HUES6 (cell line): Measurements from ENCODE around the gene NPRL2.

Experiments used
- H3K27ac ChIP-seq: 2 replicates; pipeline ENCODE4 v1.7.0; 2013; ENCODE audit warnings: low read depth, mild to moderate bottlenecking, low read length, inconsistent platforms
- H3K27me3 ChIP-seq: 2 replicates; pipeline ENCODE4 v1.6.1; 2013; ENCODE audit warnings: low read length; ENCODE audit not compliant: control insufficient read depth, insufficient read depth
- H3K36me3 ChIP-seq: 2 replicates; pipeline ENCODE4 v1.6.1; 2013; ENCODE audit warnings: low read length; ENCODE audit not compliant: control insufficient read depth, insufficient read depth
- H3K4me1 ChIP-seq: 2 replicates; pipeline ENCODE4 v1.6.1; 2013; ENCODE audit warnings: low read length; ENCODE audit not compliant: control insufficient read depth, insufficient read depth
- H3K4me3 ChIP-seq: 2 replicates; pipeline ENCODE4 v1.5.1; 2013; ENCODE audit warnings: low read depth, low read length
- H3K9ac ChIP-seq: one replicate; pipeline ENCODE4 v1.6.1; 2013; ENCODE audit warnings: mild to moderate bottlenecking, low read length
- H3K9me3 ChIP-seq: 2 replicates; pipeline ENCODE4 v1.6.1; 2013; ENCODE audit warnings: low read depth, low read length; ENCODE audit not compliant: control insufficient read depth, insufficient read depth

Gene NPRL2

DNA sequence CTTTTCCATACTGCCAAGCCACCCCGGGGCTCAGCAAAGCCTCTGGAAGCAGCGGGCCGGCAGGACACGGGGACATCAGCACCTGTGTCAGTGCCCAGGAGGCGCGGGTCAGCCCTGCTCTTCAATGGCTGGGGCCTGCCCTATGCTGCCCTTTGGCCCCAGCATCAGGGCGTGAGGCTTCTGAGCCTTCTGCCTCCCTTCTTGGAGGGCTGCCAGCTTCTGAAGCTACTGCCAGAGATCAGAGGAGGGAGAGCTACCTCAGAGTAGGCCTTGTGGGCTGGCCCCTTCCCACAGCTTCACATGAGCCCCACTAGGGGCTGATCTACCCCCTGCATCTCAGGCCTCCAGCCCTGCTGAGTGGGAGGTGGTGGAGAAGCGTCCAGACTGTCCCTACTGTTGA lies 21.8 kb upstream of the NPRL2 start:
- H3K4me1 ChIP-seq = peaks cover 33% of the 10 kb centered on the region
- H3K27me3 ChIP-seq = no peaks in the 10 kb centered on the region
- H3K36me3 ChIP-seq = no peaks in the 10 kb centered on the region
- H3K4me3 ChIP-seq = no peak overlapping the region
- no peak overlapping the region for H3K9ac ChIP-seq
- H3K9me3 ChIP-seq = no peaks in the 10 kb centered on the region
- no peak overlapping the region for H3K27ac ChIP-seq

GRCh38 chr3:50371133-50371685 lies 20.6 kb upstream of the NPRL2 start:
- H3K27ac ChIP-seq = no peak overlapping the region
- no peaks in the 10 kb centered on the region for H3K36me3 ChIP-seq
- H3K9ac ChIP-seq = no peak overlapping the region
- peaks cover 6% of the 10 kb centered on the region; the same call in 1 of the 2 replicates for H3K27me3 ChIP-seq
- no peak overlapping the region for H3K4me3 ChIP-seq
- H3K4me1 ChIP-seq = peaks cover 33% of the 10 kb centered on the region
- no peaks in the 10 kb centered on the region for H3K9me3 ChIP-seq

DNA sequence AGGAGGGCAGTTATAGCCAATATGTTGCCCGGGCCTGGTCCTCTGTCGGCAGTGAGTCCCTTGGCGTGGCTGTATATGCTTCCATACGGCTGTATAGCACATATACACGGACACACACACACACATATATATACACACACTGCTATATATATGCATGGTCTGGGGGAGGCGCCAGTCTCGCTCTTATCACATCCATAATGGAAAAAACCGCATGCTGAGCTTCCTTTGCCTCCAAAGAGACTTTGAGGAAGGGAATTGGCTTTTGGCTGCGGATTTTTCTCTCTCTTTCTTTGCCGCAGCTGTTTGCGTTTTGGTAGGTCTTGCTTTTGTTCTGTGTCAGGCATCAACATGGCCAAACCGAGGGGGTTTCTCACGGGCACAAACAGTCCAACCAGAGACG lies 20.0 kb upstream of the NPRL2 start:
- Histone ChIP-seq H3K4me3 (no peak overlapping the region), H3K27ac (no peak overlapping the region), H3K27me3 (peaks cover 13% of the 10 kb centered on the region; the same call in 1 of the 2 replicates), H3K4me1 (peaks cover 33% of the 10 kb centered on the region), H3K9ac (no peak overlapping the region), H3K9me3 (no peaks in the 10 kb centered on the region), H3K36me3 (no peaks in the 10 kb centered on the region)

DNA sequence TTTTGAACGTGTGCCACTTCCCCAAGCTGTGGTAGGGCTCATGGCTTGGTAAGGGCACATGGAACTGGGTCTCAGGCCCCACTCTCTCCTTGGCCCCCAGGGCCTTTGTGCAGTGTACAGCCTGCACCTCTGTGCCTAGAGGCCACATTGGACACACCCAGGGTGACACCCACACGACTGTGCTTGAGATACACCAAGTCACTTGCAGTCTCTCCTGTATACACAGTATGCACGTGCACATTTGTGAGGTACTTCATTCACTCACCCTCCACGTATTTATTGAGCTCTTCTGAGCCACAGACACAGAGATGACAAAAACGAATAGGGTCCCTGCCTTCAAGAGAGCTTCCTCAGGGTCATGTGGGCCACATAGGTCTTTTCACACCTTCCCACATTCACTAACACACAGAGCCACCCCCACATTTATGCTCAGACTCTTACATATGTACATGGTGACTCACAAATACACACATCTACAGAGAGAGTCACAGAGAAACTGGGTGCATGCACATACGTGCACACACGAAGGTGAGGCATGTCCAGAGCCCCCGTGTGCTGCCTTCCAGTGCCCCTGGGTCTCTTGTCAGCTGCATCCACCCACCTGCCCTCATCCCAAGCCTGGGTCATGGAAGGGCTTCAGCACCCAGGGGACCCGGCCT lies 18.6 kb upstream of the NPRL2 start:
- H3K9ac ChIP-seq = no peak overlapping the region
- no peak overlapping the region for H3K27ac ChIP-seq
- peaks cover 26% of the 10 kb centered on the region; the same call in 1 of the 2 replicates for H3K4me1 ChIP-seq
- no peaks in the 10 kb centered on the region for H3K36me3 ChIP-seq
- no peak overlapping the region for H3K4me3 ChIP-seq
- no peaks in the 10 kb centered on the region for H3K9me3 ChIP-seq
- H3K27me3 ChIP-seq = peaks cover 20% of the 10 kb centered on the region

- Histone ChIP-seq H3K9ac (peak overlapping the region; percentile 59), H3K27ac (no peak overlapping the region)
Measured at GRCh38 chr3:50365842-50366220, 15.3 kb upstream of the NPRL2 start.

GRCh38 chr3:50365080-50365841 lies 14.7 kb upstream of the NPRL2 start:
- H3K36me3 ChIP-seq = no peaks in the 10 kb centered on the region
- H3K4me3 ChIP-seq = peak overlapping the region; percentile 87
- H3K27me3 ChIP-seq = peaks cover 28% of the 10 kb centered on the region
- H3K27ac ChIP-seq = no peak overlapping the region
- peaks cover 3% of the 10 kb centered on the region; the same call in 1 of the 2 replicates for H3K4me1 ChIP-seq
- no peaks in the 10 kb centered on the region for H3K9me3 ChIP-seq
- H3K9ac ChIP-seq = peak overlapping the region; percentile 59

More at GRCh38 chr3:50365842-50366220, 15.3 kb upstream of the NPRL2 start:
- H3K4me3 ChIP-seq = peak overlapping the region; percentile 87
- H3K9me3 ChIP-seq = no peaks in the 10 kb centered on the region
- peaks cover 28% of the 10 kb centered on the region for H3K27me3 ChIP-seq
- H3K4me1 ChIP-seq = peaks cover 7% of the 10 kb centered on the region; the same call in 1 of the 2 replicates
- H3K36me3 ChIP-seq = no peaks in the 10 kb centered on the region

DNA sequence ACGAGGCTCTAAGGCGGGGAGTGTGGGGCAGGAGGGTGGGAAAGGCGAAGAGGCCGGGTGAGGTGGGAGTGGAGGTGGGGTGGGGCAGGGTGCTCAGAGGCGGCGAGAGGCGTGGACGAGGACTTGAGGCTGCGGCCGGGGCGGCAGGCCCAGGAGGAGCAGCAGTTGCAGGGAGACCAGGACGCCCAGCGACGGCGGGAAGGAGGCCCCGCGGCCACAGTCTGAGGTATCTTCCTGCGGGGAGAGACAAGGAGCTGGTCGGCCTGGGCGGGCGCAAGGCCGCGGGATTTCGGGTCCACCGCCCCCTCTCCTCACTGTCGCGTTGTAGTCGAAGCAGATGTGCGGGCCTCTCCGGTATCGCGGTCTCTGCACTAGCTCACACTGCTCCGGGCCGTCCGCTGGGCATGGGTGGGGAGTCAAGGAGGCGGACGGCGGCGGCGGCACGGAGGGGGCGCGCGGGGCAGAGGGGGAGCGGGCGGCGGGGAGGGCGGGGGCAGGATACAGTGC lies 14.1 kb upstream of the NPRL2 start:
- H3K27me3 ChIP-seq = peaks cover 28% of the 10 kb centered on the region
- peak overlapping the region; percentile 6 for H3K9ac ChIP-seq
- peaks cover 7% of the 10 kb centered on the region; the same call in 1 of the 2 replicates for H3K4me1 ChIP-seq
- H3K27ac ChIP-seq = no peak overlapping the region
- H3K9me3 ChIP-seq = no peaks in the 10 kb centered on the region
- H3K4me3 ChIP-seq = peak overlapping the region; percentile 87
- H3K36me3 ChIP-seq = no peaks in the 10 kb centered on the region

GRCh38 chr3:50359760-50360110 lies 9.2 kb upstream of the NPRL2 start:
- H3K4me1 ChIP-seq = peaks cover 33% of the 10 kb centered on the region
- H3K4me3 ChIP-seq = peak overlapping the region; percentile 94
- H3K27ac ChIP-seq = no peak overlapping the region
- H3K36me3 ChIP-seq = peaks cover 23% of the 10 kb centered on the region
- H3K9me3 ChIP-seq = no peaks in the 10 kb centered on the region
- H3K27me3 ChIP-seq = peaks cover 13% of the 10 kb centered on the region
- H3K9ac ChIP-seq = no peak overlapping the region

GRCh38 chr3:50358911-50359759 lies 8.6 kb upstream of the NPRL2 start, which contains the start of gene TMEM115:
Gene TMEM115, minus strand, starts transcription at chr3:50359521. Its CDS starts 458 bp downstream, at chr3:50359063.
- Histone ChIP-seq H3K27ac (peak within 1 kb of the TSS; percentile 11; the same call in 1 of the 2 replicates), H3K4me3 (peak within 1 kb of the TSS; percentile 94), H3K4me1 (peaks cover 30% of the 10 kb centered on the region), H3K36me3 (peaks cover 29% of the 10 kb centered on the region), H3K27me3 (peaks cover 8% of the 10 kb centered on the region), H3K9me3 (no peaks in the 10 kb centered on the region), H3K9ac (peak within 1 kb of the TSS; percentile 85)

DNA sequence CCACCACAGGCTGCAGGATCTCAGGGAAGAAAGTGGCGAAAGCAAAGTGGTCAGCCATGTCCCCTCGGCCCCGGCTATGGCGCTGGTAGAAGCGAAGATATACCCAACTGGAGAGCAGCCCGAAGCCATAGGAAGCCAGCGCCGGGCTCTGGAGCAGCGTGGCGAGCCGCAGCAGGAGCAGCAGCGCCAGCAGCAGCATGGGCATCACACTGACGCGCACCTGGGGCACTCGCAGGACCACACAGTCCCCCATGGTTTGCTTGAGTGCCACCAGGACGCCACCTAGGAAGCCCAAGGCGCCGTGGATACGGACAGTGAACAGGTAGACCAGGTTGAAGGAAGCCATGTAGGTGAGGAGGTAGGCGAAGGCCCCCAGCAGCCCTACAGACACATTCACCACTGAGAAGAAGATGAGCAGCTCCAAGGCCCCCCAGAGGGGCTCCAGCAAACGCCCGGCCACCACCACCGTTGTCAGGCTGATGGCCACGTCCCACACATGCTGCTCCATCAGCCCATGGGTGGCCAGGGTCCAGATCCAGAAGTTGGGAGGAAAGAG lies 7.9 kb upstream of the NPRL2 start:
- H3K27me3 ChIP-seq = peaks cover under 1% of the 10 kb centered on the region; the same call in 1 of the 2 replicates
- peak overlapping the region; percentile 11; the same call in 1 of the 2 replicates for H3K27ac ChIP-seq
- H3K4me1 ChIP-seq = peaks cover 30% of the 10 kb centered on the region
- H3K36me3 ChIP-seq = peaks cover 35% of the 10 kb centered on the region
- peak overlapping the region; percentile 85 for H3K9ac ChIP-seq
- H3K9me3 ChIP-seq = no peaks in the 10 kb centered on the region
- H3K4me3 ChIP-seq = peak overlapping the region; percentile 94
